Measurements from ENCODE around the gene REV1. TPM values are rescaled to one million over a fixed set of nuclear protein-coding genes. Genes with fewer than 3 reads are reported as not detected.

The REV1 gene
- total and polyA plus RNA-seq, 4 donors: 13.7 to 165 (median 34.5) TPM

- Histone ChIP-seq H3K4me1 (ENCODE audit: control insufficient read depth in 5 of 5, insufficient read depth in 5 of 5, low read length in 5 of 5) (peaks cover 0 to 8% (median 0%) of the 10 kb centered on the region in 5 donors), H3K9ac (ENCODE audit: insufficient read depth in 1 of 2, low read length in 2 of 2) (no peak overlapping the region), H3K27me3 (ENCODE audit: control insufficient read depth in 3 of 3, insufficient read depth in 3 of 3, low read length in 2 of 3) (no peaks in the 10 kb centered on the region), H3K36me3 (ENCODE audit: control insufficient read depth in 4 of 4, insufficient read depth in 4 of 4, low read length in 4 of 4) (peaks cover 19 to 32% (median 26%) of the 10 kb centered on the region in 4 donors), H3K4me3 (no peak overlapping the region), H3K27ac (ENCODE audit: low read depth in 1 of 2, low read length in 1 of 2) (no peak overlapping the region), H3K9me3 (ENCODE audit: control insufficient read depth in 4 of 4, insufficient read depth in 3 of 4, low read length in 3 of 4) (no peaks in the 10 kb centered on the region)
- DNase-seq (no peak), ATAC-seq (ENCODE audit: insufficient read depth, low FRiP score) (no peak)
- 97 to 98% methylated on average over 3 of the region's 3 CpGs for WGBS, 2 donors
- no peak for TF ChIP-seq CTCF (IDR thresholded peaks at IDR 0.05; ENCODE audit: control extremely low read depth, extremely low read depth)
Measured at GRCh38 chr2:99417396-99417795, 72.4 kb downstream of the REV1 start.

- Histone ChIP-seq H3K27me3 (ENCODE audit: control insufficient read depth in 3 of 3, insufficient read depth in 3 of 3, low read length in 2 of 3) (no peaks in the 10 kb centered on the region), H3K9me3 (ENCODE audit: control insufficient read depth in 4 of 4, insufficient read depth in 3 of 4, low read length in 3 of 4) (no peaks in the 10 kb centered on the region), H3K9ac (ENCODE audit: insufficient read depth in 1 of 2, low read length in 2 of 2) (no peak overlapping the region), H3K4me3 (no peak overlapping the region), H3K36me3 (ENCODE audit: control insufficient read depth in 4 of 4, insufficient read depth in 4 of 4, low read length in 4 of 4) (peaks cover 18 to 31% (median 23%) of the 10 kb centered on the region in 4 donors), H3K4me1 (ENCODE audit: control insufficient read depth in 5 of 5, insufficient read depth in 5 of 5, low read length in 5 of 5) (no peaks in the 10 kb centered on the region), H3K27ac (ENCODE audit: low read depth in 1 of 2, low read length in 1 of 2) (no peak overlapping the region)
- ATAC-seq (ENCODE audit: insufficient read depth, low FRiP score): no peak
- DNase-seq: no peak
- no peak for TF ChIP-seq CTCF (IDR thresholded peaks at IDR 0.05; ENCODE audit: control extremely low read depth, extremely low read depth)
- WGBS, 2 donors: 25 to 73% methylated on average over 1 of the region's 1 CpG
Measured at GRCh38 chr2:99414566-99414965, 75.3 kb downstream of the REV1 start.

- H3K27ac ChIP-seq (ENCODE audit: low read depth in 1 of 2, low read length in 1 of 2): no peak overlapping the region
- no peak for TF ChIP-seq CTCF (IDR thresholded peaks at IDR 0.05; ENCODE audit: control extremely low read depth, extremely low read depth)
- no peak overlapping the region for H3K4me3 ChIP-seq
- no peak overlapping the region for H3K9ac ChIP-seq (ENCODE audit: insufficient read depth in 1 of 2, low read length in 2 of 2)
- H3K9me3 ChIP-seq (ENCODE audit: control insufficient read depth in 4 of 4, insufficient read depth in 3 of 4, low read length in 3 of 4): no peaks in the 10 kb centered on the region
- H3K4me1 ChIP-seq (ENCODE audit: control insufficient read depth in 5 of 5, insufficient read depth in 5 of 5, low read length in 5 of 5): peaks cover 0 to 2% (median 0%) of the 10 kb centered on the region in 5 donors
- no peaks in the 10 kb centered on the region for H3K27me3 ChIP-seq (ENCODE audit: control insufficient read depth in 3 of 3, insufficient read depth in 3 of 3, low read length in 2 of 3)
- 97 to 99% methylated on average over 4 of the region's 4 CpGs for WGBS, 2 donors
- ATAC-seq (ENCODE audit: insufficient read depth, low FRiP score) (no peak), DNase-seq (no peak)
- H3K36me3 ChIP-seq (ENCODE audit: control insufficient read depth in 4 of 4, insufficient read depth in 4 of 4, low read length in 4 of 4): peaks cover 17 to 28% (median 24%) of the 10 kb centered on the region in 4 donors
Measured at GRCh38 chr2:99410276-99410675, 79.5 kb downstream of the REV1 start.

GRCh38 chr2:99406137-99406536 is 83.7 kb downstream of the REV1 start:
- Histone ChIP-seq H3K4me3 (no peak overlapping the region), H3K27ac (ENCODE audit: low read depth in 1 of 2, low read length in 1 of 2) (no peak overlapping the region), H3K27me3 (ENCODE audit: control insufficient read depth in 3 of 3, insufficient read depth in 3 of 3, low read length in 2 of 3) (no peaks in the 10 kb centered on the region), H3K36me3 (ENCODE audit: control insufficient read depth in 4 of 4, insufficient read depth in 4 of 4, low read length in 4 of 4) (peaks cover 28 to 52% (median 39%) of the 10 kb centered on the region in 4 donors), H3K9me3 (ENCODE audit: control insufficient read depth in 4 of 4, insufficient read depth in 3 of 4, low read length in 3 of 4) (no peaks in the 10 kb centered on the region), H3K4me1 (ENCODE audit: control insufficient read depth in 5 of 5, insufficient read depth in 5 of 5, low read length in 5 of 5) (peaks cover 0 to 10% (median 0%) of the 10 kb centered on the region in 5 donors), H3K9ac (ENCODE audit: insufficient read depth in 1 of 2, low read length in 2 of 2) (no peak overlapping the region)
- TF ChIP-seq CTCF (IDR thresholded peaks at IDR 0.05; ENCODE audit: control extremely low read depth, extremely low read depth): no peak
- DNase-seq (no peak), ATAC-seq (ENCODE audit: insufficient read depth, low FRiP score) (no peak)
- 96 to 97% methylated on average over 6 of the region's 6 CpGs for WGBS, 2 donors

Measured in lung (tissue), 12 donors.